ENCODE measurements around the gene CDH13.

GRCh38 chr16:83727018-83727417 is 1100.2 kb downstream of the CDH13 start:
- TF ChIP-seq CTCF (IDR thresholded peaks at IDR 0.05 in 2 of 3, conservative IDR thresholded peaks at IDR 0.05 in 1 of 3; ENCODE audit: control insufficient read depth in 2 of 3, extremely low read depth in 1 of 3, insufficient read depth in 1 of 3, low read depth in 3 of 3, low read length in 3 of 3) (no peak), TCF7 (IDR thresholded peaks at IDR 0.05; ENCODE audit: borderline replicate concordance) (no peak), SMC3 (IDR thresholded peaks at IDR 0.05; ENCODE audit: borderline replicate concordance, low read length) (no peak), NR2F1 (conservative IDR thresholded peaks at IDR 0.05) (no peak), ZNF24 (IDR thresholded peaks at IDR 0.05) (no peak), KDM1A (IDR thresholded peaks at IDR 0.05; ENCODE audit: borderline replicate concordance) (no peak), MEF2A (IDR thresholded peaks at IDR 0.05; ENCODE audit: insufficient read depth, low read depth, low read length) (no peak), CEBPZ (IDR thresholded peaks at IDR 0.05; ENCODE audit: low read depth, low read length) (no peak), RBBP5 (conservative IDR thresholded peaks at IDR 0.05) (no peak), NFIC (IDR thresholded peaks at IDR 0.05; ENCODE audit: low read depth, low read length) (no peak), EZH2 (IDR thresholded peaks at IDR 0.05; ENCODE audit: borderline replicate concordance, control insufficient read depth, low read depth, low read length) (no peak), ATF3 (IDR thresholded peaks at IDR 0.05; ENCODE audit: borderline replicate concordance, extremely low read depth, low read depth, low read length) (no peak), EP300 (IDR thresholded peaks at IDR 0.05; ENCODE audit: borderline replicate concordance in 1 of 2, control insufficient read depth in 1 of 2, low read depth in 2 of 2, low read length in 2 of 2) (no peak)
